OCI-M2 (cell line): ENCODE data around the gene KCNJ12.
"Not testable (repeated sequence)": the region's sequence is repeated elsewhere in the genome, so short reads cannot be mapped to it uniquely, and the experiment has no call there.

ENCODE experiments used
- DNase-seq: peaks from one replicate; lab custom pipeline; 2025; ENCODE audit not compliant: unreplicated experiment; lab: John Stamatoyannopoulos, UW

Gene KCNJ12

DNA sequence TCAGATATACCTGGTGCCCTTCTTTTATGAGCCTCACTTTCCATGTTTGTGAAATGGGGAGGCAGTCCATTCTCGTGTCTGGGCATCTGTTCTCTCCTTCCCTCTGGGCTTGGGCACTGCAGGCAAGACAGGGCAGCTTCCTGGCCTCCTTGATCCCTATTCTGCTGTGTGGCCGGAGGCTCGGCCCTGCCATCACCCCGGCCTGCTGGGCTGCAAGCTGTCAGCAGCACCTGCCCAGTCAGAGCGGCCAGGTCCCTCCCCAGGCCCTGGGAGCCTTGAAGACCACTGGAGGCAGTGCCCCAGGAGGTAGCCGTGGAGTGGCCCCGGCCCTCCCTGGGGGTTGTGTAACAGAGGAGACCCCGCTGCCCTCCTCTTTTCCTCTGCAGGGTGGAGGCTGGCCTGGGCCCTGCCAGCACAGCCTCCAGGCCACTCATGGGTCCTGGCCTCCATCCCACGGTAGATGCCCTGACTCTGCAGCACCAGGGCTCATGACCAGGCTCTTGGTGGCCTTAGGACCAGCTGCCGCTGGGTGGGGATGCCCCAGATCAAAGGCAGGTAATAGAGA, 9.2 kb downstream of the KCNJ12 start:
- DNase-seq: no peak

GRCh38 chr17:21387616-21388015, 11.5 kb downstream of the KCNJ12 start:
- no peak for DNase-seq

DNA sequence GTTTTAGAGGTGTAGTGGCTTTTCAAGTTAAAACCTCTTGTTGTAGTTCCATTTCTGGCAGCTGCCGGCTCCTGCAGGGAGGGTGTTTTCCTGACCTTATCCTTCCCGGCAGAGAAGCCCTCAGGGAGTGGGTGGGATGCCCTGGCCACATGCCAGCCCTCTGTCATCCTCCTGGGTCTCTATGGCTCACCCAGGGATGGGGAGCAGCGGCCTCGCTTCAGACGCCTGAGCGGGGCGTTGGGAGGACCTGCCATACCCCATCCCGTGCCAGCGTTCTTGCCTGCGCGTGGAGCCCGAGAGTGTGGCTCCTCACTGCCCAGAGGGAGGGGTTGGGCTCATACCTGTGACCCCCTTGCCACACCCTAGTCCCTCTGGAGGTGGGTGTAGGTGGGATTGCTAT, 11.9 kb downstream of the KCNJ12 start:
- DNase-seq: no peak

- no peak for DNase-seq
Observed at GRCh38 chr17:21388944-21389343, 12.8 kb downstream of the KCNJ12 start.

- DNase-seq: no peak
Observed at GRCh38 chr17:21389394-21389793, 13.2 kb downstream of the KCNJ12 start.

- no peak for DNase-seq
Observed at GRCh38 chr17:21390294-21390693, 14.1 kb downstream of the KCNJ12 start.

GRCh38 chr17:21392266-21392665, 16.1 kb downstream of the KCNJ12 start:
- no peak for DNase-seq

GRCh38 chr17:21394265-21394664, 18.1 kb downstream of the KCNJ12 start:
- DNase-seq: no peak

GRCh38 chr17:21395764-21396163, 19.6 kb downstream of the KCNJ12 start:
- no peak for DNase-seq

- DNase-seq: no peak
Observed at GRCh38 chr17:21396237-21396636, 20.1 kb downstream of the KCNJ12 start.

DNA sequence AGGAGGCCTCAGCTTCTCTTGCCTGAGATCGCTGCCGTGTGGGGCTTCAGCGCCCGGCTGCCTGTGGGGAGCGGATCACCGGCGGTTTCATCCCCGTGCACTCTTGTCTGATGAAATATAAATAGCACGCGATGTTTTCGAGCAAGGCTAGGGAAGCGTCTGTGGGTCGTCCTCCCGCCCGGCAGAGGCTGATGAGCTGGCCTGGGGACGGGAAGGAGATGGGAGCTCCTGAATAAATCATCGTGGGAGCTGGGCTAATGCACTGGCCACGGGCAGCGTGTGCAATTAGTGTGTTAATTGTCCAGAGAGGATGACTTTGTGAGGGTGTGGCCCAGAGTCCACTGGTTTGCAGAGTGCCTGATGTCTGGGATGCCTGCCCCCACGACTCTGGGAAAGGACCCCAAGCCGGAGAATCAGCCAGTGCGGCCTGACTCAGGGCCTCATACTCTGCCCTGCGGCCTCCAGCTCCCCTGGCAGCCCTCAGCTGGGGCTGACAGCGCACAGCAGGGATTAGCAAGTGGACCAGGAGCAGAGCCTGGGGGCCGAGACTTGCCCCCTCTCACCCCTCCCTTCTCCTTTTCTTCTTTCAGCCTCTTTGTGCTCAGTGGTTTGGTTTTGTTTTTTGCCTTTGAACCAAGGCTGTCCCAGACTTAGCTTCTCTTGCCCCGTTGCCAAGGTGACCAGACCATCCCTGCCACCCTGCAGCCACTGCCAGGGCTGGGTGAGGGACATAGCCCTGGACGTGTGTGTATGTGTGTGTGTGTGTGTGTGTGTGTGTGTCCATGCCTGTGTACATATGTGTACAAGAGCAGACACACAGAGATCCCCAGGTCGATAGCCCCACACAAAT, 21.4 kb downstream of the KCNJ12 start:
- no peak for DNase-seq

DNA sequence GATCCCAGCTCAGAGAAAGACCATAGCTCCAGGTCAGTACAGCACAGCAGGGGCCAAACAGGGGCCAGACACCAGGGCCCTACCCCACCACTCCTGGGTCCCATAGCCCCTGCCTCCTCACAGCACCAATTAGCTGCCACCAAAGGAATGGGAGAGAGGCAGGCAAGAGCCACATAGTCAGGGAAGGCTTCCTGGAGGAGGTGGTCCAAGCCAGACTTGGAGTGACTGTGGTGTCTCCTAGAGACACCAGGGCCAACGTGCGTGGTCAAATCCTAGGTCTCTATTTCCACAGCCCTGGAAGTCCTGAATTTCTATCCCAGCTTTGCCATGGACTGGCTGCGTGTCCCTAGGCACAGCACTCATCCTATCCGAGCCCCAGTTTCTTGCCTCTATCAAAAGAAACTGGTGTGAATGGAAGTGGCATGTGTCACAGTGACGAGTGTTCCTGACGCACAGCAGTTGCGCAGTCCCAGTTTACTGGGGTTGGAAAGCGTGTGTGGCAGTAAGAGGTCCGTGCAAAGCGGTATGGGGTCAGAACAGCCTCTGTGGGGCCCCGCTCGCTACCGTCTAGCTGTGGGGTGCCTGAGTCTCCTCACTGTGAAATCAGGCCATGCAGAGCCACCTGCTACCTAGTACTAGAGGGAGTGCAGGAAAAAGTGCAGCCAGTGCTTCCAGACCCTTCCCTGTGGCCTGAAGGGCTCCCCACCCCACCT, 23.5 kb downstream of the KCNJ12 start:
- DNase-seq: no peak

GRCh38 chr17:21400187-21400569, 24.0 kb downstream of the KCNJ12 start:
- DNase-seq: not testable (repeated sequence)

DNA sequence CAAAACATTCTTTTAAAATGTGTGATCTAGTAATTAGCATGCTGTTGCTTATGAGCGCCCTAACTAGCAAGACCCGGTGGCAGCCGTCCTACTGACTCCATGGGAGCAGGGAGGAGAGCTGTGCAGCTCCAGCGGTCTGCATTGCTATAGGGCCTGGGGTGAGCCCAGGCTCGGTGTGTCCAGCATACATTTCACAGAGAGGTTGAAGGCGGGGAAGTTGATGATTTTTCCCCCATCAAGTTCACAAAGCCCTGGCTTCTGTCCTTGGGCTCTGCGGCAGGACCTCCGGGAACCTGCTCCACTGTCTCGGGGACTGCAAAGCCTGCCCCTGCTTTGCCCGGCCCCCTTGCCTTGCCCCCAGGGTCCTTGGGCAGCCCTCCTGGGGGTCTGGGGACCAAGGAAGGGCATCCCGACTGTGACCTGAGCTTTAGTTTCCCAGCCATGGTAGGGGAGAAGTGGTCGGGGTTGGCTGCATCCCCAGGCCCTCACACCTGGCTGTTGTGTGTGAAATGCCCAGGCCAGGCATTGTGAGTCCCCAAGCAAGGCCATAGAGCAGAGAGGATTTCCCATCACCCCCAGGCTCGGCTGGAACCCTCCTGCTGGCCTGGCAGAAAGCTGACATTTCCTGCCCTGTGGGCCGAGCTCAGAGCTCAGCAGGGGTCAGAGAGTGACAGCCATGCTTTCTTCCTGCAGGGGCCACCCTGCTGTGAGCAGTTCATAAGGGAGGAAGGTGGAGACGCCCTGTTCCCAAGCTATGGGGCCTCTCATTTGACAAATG, 24.8 kb downstream of the KCNJ12 start:
- DNase-seq: no peak

DNA sequence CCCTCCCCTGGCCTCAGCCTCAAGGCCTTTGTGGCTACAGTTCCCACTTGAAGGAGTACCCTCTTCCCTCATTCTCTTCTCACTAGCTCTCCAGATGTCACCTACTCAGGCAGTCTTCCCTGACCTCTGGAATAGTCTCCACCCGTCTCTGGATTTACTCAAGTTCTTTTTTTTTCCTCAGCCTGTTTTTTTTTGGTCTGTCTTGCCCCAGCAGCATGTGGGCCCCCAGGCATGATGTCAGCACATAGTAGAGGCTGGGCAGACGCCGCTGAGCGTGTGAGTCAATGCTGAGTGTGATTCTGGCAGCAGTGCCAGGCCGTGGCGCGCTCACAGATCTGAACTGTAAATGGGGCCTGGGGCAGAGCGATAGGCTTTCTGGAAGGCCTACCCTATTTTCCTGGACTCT, 26.0 kb downstream of the KCNJ12 start:
- DNase-seq: not testable (repeated sequence)

DNA sequence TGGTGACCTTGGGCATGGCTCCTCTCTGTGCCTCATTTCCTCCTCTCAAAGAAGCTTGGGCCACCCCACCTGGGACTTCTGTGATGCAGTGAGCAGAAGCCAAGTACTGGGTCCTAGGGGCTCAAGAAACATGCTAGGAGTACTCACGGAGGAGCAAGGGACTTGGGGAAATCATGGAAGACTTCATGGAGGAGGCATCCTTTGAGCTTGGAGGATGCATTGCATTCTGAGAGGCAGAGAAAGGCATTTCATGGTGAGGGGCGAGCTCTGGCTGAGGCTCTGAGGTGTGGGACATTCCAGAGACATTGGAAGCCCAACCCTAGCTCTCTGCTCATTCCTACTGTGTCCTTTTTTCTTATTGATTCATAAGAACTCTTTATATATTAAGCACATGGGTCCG, 26.8 kb downstream of the KCNJ12 start:
- not testable (repeated sequence) for DNase-seq

DNA sequence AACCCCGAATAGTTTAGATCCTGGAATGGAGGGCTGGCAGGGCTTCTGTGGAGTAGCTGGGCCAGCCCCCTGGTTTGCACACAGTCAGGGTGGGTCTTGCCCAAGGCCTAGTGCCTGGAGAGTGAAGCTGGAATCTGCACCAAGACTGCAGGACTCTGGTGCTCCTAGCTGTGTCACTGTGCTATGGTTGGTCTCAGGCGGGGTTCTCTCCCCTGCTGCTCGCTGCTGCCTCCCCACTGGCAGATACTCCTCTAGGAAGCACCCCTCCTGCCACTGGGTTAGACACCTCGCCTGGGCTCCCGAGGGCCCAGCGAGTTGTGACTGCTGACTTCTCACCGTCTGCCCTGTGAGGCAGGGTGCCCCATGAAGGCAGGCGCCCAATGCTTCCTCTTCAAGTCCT, 27.9 kb downstream of the KCNJ12 start:
- DNase-seq: not testable (repeated sequence)

GRCh38 chr17:21404539-21404938, 28.4 kb downstream of the KCNJ12 start:
- DNase-seq: not testable (repeated sequence)

GRCh38 chr17:21404956-21405731, 29.0 kb downstream of the KCNJ12 start:
- DNase-seq: not testable (repeated sequence)

DNA sequence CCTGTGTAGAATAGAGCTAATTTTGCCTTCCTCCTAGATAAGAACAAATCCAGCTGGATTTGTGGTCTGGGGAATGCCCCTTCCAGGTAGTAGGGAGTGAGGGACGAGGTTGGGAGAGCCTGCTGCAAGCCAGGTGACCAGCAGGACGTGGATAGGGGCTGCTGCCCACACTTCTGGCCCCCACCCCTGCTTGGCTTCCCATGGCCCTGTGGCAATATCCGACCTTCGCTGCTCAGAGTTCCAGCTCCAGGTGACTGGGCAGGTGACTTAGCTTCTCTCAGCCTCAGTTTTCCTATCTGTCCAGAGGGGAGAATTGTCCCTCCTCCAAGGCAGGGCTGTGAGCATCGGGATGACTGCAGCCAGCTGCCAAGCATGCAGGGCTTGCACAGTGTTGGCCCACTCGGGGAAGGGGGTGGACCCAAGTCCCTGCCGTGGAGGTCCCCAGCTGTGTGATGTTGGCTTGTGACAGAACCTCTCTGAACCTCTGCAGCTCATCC, 29.8 kb downstream of the KCNJ12 start:
- not testable (repeated sequence) for DNase-seq
